ENCODE results near the gene GSN. TPM values are rescaled to one million over a fixed set of nuclear protein-coding genes. Genes with fewer than 3 reads are reported as not detected.

GSN gene
- total and polyA plus RNA-seq, 7 donors: 140 to 490 (median 210) TPM

DNA sequence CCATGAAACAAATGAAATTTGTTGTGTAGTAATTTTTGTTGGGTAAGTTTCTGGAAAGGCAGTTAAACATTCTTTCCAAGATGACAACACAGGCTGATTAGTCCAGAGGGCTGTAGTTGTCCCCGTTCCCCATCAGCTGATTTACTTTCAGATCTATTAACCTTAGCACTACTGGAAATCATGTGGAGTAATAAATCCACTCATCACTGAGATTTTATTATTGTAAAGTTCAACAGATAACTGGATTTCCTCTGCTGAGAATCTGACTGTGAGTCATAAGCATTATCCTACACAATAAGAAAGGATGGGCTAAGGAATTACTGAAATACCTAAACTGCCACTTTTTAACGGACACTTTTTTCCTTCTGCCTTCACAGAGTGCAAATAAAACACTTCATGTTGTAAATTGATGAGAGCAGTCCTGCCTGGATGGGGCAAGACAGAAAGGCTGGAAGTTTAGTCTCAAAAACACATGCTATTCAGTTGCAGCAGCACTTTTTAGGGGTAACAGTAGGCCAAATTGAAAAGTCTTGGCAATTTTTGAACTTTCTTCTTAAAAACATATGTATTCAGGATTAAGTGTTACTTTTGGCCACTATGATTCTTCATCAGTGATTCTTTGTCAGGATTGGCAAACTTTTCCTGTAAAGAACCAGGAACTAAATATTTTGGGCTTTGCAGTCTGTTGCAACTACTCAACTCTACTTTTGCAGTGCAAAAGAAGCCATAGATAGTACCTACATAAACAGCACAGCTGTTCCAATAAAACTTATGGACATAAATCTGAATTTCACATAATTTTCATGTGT, 95.1 kb downstream of the GSN start:
- Histone ChIP-seq H3K27ac (peak overlapping the region; percentile 98), H3K4me3 (peak overlapping the region; percentile 87), H3K9me3 (no peaks in the 10 kb centered on the region), H3K36me3 (ENCODE audit: insufficient read depth in 1 of 2, low read depth in 1 of 2) (peaks cover 0 to 36% of the 10 kb centered on the region in 2 donors), H3K27me3 (ENCODE audit: insufficient read depth in 3 of 3, low read length in 2 of 3) (no peaks in the 10 kb centered on the region), H3K4me1 (peaks cover 93% of the 10 kb centered on the region)
- TF ChIP-seq, protein P1, sequence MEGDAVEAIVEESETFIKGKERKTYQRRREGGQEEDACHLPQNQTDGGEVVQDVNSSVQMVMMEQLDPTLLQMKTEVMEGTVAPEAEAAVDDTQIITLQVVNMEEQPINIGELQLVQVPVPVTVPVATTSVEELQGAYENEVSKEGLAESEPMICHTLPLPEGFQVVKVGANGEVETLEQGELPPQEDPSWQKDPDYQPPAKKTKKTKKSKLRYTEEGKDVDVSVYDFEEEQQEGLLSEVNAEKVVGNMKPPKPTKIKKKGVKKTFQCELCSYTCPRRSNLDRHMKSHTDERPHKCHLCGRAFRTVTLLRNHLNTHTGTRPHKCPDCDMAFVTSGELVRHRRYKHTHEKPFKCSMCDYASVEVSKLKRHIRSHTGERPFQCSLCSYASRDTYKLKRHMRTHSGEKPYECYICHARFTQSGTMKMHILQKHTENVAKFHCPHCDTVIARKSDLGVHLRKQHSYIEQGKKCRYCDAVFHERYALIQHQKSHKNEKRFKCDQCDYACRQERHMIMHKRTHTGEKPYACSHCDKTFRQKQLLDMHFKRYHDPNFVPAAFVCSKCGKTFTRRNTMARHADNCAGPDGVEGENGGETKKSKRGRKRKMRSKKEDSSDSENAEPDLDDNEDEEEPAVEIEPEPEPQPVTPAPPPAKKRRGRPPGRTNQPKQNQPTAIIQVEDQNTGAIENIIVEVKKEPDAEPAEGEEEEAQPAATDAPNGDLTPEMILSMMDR (IDR thresholded peaks at IDR 0.05): no peak
- ATAC-seq (peak; percentile 36 to 67 (median 57)), DNase-seq (no peak)
- intact Hi-C loops (cut with DNase I): loop anchor here in 1 of 2 donors (5.0 kb wide), 1 partner anchor 41 kb away; no protein-coding TSS in a partner anchor
- 3 to 5% (median 5%) methylated on average over 2 of the region's 2 CpGs for WGBS, 3 donors

DNA sequence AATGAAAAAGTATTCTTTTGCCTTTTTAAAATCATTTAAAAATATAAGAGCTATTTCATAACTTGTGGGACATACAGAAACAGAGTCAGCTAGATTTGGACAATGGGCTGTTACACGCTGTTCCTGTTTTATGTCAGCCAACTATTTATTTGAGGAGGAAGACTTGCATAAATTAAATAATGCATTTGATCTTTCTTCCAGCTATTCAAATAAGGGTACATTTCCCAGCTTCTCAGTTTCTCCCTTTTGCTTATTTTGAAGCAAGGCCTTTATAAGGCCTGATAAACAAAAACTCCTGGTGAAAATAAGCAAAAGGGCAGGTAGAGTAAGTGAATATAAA, 95.6 kb downstream of the GSN start:
- WGBS, 3 donors: 9 to 29% (median 15%) methylated on average over 1 of the region's 1 CpG
- no peaks in the 10 kb centered on the region for H3K27me3 ChIP-seq (ENCODE audit: insufficient read depth in 3 of 3, low read length in 2 of 3)
- H3K9me3 ChIP-seq: no peaks in the 10 kb centered on the region
- TF ChIP-seq, protein P1 (IDR thresholded peaks at IDR 0.05): no peak
- H3K4me1 ChIP-seq: peaks cover 87% of the 10 kb centered on the region
- H3K36me3 ChIP-seq (ENCODE audit: insufficient read depth in 1 of 2, low read depth in 1 of 2): peaks cover 0 to 32% of the 10 kb centered on the region in 2 donors
- peak overlapping the region; percentile 87 for H3K4me3 ChIP-seq
- DNase-seq (no peak), ATAC-seq (no peak)
- intact Hi-C loops (cut with DNase I): loop anchor here in 1 of 2 donors (5.0 kb wide), 1 partner anchor 41 kb away; no protein-coding TSS in a partner anchor
- H3K27ac ChIP-seq: peak overlapping the region; percentile 98

DNA sequence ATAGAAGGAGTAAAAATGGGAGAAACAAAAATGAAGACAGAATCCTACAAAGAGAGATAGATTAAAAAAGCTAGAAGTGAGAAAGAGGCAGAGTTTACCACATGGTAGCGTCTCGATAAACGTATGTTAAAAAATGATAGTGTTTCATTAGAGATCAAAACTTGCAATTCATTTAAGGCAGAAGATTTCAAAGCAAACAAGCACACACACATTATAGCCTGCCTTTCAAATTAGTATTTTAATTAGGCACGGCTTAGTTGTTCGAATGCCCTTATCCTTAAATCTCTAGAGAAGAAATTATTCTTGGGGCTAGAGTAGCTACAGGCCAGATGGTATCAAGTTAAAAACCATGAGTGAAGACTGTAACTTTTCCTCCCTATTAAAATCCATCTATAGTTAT, 96.1 kb downstream of the GSN start:
- intact Hi-C loops (cut with DNase I): loop anchor here in 1 of 2 donors (5.0 kb wide), 1 partner anchor 42 kb away; no protein-coding TSS in a partner anchor
- H3K36me3 ChIP-seq (ENCODE audit: insufficient read depth in 1 of 2, low read depth in 1 of 2): peaks cover 0 to 32% of the 10 kb centered on the region in 2 donors
- TF ChIP-seq, protein P1 (IDR thresholded peaks at IDR 0.05): no peak
- WGBS, 3 donors: 30 to 53% (median 38%) methylated on average over 5 of the region's 5 CpGs
- no peak for DNase-seq
- peak overlapping the region; percentile 98 for H3K27ac ChIP-seq
- no peaks in the 10 kb centered on the region for H3K9me3 ChIP-seq
- no peaks in the 10 kb centered on the region for H3K27me3 ChIP-seq (ENCODE audit: insufficient read depth in 3 of 3, low read length in 2 of 3)
- ATAC-seq: no peak
- H3K4me1 ChIP-seq: peaks cover 85% of the 10 kb centered on the region
- peak overlapping the region; percentile 87 for H3K4me3 ChIP-seq

DNA sequence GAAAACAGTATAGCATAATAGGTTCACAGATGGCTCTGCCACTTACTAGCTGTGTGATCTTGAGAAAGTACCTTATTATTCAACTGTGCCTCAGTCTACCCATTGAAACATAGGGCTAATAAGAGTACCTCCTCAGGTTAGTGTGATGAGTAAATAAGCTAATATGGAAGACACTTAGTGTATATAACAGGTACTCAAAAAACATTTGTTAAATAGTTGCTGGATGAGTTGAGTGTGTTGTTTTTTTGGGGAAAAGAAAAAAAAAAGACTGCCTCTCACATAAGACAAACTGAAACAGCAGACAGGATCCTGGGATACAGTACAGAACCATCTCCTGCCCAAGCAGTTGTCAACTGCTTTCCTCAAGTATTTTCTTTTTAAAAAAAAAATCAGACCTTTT, 96.9 kb downstream of the GSN start:
- peaks cover 0 to 32% of the 10 kb centered on the region in 2 donors for H3K36me3 ChIP-seq (ENCODE audit: insufficient read depth in 1 of 2, low read depth in 1 of 2)
- TF ChIP-seq, protein P1 (IDR thresholded peaks at IDR 0.05): no peak
- H3K4me3 ChIP-seq: peak overlapping the region; percentile 87
- H3K4me1 ChIP-seq: peaks cover 77% of the 10 kb centered on the region
- no peaks in the 10 kb centered on the region for H3K9me3 ChIP-seq
- no peaks in the 10 kb centered on the region for H3K27me3 ChIP-seq (ENCODE audit: insufficient read depth in 3 of 3, low read length in 2 of 3)
- ATAC-seq: no peak
- intact Hi-C loops (cut with DNase I): loop anchor here in 1 of 2 donors (5.0 kb wide), 1 partner anchor 43 kb away; no protein-coding TSS in a partner anchor
- peak overlapping the region; percentile 98 for H3K27ac ChIP-seq
- DNase-seq: no peak
